HG02798 (cell line): Measurements from ENCODE around the gene PBX3.

Source experiments
- ATAC-seq: cut with Tn5 transposase; IDR thresholded peaks from one replicate; pipeline ENCODE4 v1.9.1; 2021; ENCODE audit warnings: mild to moderate bottlenecking; ENCODE audit not compliant: unreplicated experiment, poor library complexity

Gene PBX3

GRCh38 chr9:125989090-125989501 is 241.9 kb downstream of the PBX3 start:
- ATAC-seq = no peak

DNA sequence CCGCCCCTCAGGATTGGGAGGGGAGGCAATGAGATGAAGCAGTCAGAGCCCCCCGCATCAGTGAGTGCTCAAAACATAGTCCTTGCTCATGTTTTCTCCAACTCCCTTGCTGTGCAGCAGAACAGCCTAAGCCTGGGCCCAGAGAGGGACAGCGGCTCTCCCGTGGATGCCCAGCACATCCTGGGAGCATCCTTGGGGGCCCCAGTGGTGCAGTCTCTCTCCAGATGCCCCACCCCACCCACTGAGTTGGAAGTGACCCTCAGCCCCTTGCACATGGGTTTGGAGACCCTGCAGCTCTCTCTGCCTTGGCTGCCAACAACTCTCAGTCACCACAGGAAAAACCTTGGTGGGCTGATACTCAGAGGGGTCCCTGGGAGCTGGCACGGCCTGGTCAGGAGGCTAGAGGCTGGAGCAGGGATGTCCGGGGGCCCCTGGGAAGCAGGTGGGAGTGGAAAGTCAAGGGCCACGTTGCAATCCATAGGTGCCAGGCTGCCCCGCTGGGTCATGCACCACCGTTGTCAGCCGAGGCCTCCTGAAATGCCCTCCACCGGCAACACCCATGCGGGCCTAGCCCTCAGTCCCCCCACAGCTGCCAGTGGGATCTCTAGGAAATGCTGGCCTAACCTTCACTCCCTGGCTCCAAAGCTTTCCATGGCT is 242.5 kb downstream of the PBX3 start:
- ATAC-seq = no peak

GRCh38 chr9:125990186-125990792 is 243.1 kb downstream of the PBX3 start:
- no peak for ATAC-seq

DNA sequence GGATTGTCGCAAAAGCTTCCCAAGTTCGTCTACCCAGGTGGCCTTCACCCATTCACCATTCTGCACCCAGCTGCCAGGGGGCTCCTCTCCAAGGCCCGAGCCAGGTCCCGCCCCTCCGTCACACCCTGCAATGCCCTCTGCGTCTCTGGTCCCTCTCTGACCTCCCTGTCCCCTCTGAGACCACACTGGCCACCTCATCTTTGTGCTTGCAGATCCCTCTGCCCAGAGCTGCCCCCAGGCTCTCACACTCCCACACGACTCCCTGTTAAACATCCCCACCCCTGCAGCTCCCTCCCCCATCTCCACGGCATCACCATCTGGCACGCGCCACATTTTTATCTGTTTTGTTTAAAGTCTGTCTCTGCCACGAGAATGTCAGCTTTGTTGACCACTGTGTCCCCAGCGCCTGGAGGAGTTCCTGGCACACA is 243.6 kb downstream of the PBX3 start:
- ATAC-seq = no peak

- ATAC-seq = no peak
Observed at GRCh38 chr9:125991886-125992529, 244.8 kb downstream of the PBX3 start.

- no peak for ATAC-seq
Observed at GRCh38 chr9:125992557-125992956, 245.4 kb downstream of the PBX3 start.

GRCh38 chr9:125993466-125993865 is 246.3 kb downstream of the PBX3 start:
- ATAC-seq = no peak

DNA sequence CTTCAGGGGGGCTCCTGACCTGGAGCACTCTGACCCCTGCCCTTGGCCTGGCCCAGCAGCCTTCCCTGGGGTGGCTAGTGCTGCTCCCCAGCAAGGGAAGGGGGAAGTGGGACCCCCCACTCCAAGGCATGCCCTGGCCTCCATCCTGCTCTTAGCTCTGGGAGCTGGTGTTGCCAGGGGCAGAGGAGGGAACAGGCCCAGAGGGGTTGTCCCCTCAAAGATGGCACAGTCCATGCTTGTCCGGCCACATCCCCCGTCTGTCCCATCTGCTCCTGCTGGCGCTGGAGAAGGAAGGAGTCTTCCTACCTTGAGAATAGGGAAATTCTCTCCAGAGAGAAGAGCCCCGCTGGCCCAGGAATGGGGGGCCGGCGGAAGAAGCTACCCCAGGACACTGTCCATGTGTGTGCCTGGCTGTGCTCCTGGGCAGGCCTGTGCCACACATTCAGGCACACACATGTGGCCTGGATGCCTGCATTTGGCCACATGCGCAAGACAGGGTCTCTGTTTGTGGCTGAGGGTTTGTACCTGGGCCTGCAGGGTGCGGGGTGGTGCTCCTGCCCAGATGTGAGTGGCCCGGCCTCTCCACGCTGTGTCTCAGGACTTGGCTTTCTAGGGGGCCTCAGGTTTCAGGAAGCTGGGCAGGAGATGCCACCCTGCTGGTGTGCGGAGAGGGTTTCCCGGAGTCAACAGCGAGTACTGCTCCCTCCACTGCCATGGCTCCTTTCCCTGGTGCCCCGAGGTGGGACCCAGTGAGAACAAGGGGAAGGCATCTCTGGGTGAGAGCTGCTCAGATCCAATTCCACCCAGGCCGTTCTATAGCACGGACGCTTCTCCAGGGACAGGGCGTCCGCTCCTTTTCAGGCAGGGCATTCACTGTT is 247.1 kb downstream of the PBX3 start:
- no peak for ATAC-seq

DNA sequence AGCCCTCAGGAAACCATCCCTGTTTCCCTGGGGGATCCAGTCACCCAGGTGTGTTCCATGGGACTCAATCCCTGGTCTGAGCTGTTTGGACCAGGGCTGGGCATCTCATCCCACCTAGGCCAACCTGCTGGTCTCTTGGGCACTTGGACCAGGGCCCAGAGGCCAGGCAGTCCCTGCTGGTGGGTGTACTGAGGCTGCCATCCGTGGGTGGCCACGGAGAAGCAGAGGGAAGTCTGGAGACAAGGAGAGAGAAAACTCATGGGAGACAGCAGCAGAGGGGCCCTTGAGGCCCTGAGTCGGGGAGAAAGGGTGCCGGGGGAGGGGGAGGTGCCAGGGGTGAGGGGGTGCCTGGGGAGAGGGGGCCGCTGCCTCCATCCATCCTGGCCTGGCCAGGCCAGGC is 247.8 kb downstream of the PBX3 start:
- no peak for ATAC-seq

DNA sequence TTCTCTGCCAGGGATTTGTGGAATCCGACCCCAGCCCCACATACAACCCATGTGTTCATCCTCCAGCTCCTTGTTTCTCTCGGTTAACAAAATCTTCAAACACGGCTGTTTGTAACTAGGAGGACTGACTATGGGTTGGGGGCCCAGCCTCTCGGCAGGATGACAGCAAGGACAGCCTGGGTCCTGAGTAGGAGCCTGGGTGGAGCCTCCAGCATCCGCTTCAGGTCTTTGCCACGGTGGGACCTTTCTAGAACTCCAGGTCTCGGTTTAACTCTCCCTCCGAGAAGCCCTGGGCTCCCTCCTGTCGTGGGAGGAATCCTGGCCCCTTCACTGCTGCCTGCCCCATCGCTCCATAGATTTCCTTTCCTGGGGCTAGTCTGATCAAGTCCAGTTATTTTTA is 248.5 kb downstream of the PBX3 start:
- no peak for ATAC-seq

DNA sequence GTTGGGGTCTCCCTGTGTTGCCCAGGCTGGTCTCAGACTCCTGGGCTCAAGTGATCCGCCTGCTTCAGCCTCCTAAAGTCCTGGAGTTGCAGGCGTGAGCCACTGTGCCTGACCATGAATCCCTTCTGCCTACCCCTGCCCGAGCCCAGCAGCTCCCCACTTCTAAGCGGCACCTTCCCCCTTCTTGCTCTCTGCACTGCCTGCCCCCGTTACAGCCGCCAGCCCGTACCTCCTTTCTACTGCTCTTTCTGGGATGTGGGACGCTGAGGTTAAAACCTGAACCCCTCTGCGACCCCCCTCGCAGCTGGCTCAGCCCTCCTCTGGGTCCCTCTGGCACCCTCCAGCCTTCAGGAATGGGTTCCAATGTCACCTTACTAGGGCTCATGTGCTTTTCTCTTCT is 249.6 kb downstream of the PBX3 start:
- ATAC-seq = no peak

GRCh38 chr9:125997196-125997823 is 250.1 kb downstream of the PBX3 start:
- no peak for ATAC-seq

- no peak for ATAC-seq
Observed at GRCh38 chr9:125998837-125999503, 251.8 kb downstream of the PBX3 start.

GRCh38 chr9:125999504-125999881 is 252.3 kb downstream of the PBX3 start:
- ATAC-seq = no peak

DNA sequence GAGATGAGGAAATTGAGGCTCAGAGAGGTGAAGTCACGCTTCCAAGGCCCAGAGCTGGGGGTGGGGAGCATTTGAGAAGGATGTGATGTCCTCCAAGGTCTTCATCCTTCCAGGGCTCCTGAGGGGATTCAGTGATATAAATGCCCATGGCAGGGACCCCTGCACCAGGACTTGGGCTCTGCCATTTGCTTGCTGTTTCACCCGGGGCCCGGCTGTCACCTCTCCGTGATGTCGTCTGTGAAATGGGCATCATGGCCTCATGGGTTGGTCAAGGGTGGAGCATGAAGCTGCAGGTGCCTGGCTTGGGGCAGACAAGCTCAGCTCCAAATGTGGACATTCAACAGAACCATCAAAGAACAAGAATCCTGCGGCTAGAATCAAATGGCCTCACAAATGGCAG is 253.1 kb downstream of the PBX3 start:
- no peak for ATAC-seq

GRCh38 chr9:126000731-126001580 is 253.8 kb downstream of the PBX3 start:
- ATAC-seq = no peak

DNA sequence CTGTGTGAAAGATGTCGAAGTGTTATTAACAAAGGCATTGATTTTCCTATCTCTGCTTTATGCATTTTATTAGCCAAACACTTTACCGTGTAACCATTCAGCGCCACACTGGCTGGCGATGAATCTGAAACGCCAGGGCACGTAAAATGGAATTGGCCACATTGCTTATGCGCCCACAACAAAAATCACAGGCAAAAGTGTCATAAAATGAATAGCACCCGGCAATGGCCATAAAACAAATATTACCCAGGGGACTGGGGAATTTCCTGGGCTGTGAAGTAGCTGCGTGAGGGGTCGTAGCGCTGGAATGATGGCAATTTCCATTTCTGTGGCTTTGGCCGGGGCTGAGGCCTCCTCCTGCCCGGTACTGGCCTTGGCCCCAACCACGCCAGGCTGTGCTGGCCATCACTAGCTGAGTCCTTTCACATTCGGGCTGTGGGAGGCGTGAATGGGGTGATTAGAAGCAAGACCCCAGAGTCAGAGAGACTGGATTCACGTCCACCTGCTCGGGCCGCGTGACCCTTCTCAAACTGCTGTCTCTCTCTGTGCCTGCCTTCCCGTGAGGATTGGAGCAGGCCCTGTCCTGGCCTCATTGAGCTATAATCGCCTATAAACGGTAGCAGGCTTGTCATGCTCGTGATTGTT is 254.5 kb downstream of the PBX3 start:
- ATAC-seq = no peak

- no peak for ATAC-seq
Observed at GRCh38 chr9:126002476-126003350, 255.5 kb downstream of the PBX3 start.
